GM18526 (cell line): Measurements from ENCODE around the gene SBF1.

Experiments
- POLR2A ChIP-seq: IDR thresholded peaks from 3 replicates; pipeline ENCODE4 v1.6.1; 2011; ENCODE audit not compliant: insufficient read length; ENCODE audit errors: extremely low read depth

Gene SBF1

DNA sequence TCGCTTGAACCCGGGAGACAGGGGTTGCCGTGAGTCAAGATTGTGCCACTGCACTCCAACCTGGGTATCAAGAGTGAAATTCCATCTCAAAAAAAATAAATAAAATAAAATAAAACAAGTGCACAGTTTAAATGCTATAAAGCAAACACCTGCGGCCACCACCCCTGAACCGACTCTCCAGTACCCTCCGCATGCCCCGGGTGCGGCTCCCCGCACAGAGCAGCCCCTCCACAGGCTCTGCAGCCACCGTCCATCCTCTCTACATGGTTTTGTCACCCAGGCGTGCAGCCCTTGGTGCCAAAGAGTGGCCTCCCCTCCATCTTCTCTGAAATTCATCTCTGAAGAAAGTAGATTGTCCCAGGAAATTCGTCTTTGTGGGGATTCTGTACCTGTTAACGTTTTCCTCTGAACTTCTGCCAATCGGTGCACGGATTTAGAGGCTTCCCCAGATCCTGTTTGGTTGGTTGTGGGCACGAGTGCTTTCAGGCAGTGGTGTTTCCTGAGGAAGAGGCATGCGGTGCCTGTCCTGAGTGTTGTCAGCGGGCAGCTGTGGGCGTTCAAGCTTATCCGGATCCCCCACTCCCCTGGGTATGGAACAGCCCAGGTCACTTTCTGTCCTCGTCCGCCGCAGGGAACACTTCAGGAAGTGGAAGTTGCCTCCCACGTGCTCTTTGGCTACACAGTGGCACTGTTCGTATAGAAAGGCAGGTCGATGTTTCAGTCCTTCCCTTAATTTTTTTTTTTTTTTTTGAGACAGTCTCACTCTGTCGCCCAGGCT lies 15.9 kb upstream of the SBF1 start:
- TF ChIP-seq POLR2A: no peak

DNA sequence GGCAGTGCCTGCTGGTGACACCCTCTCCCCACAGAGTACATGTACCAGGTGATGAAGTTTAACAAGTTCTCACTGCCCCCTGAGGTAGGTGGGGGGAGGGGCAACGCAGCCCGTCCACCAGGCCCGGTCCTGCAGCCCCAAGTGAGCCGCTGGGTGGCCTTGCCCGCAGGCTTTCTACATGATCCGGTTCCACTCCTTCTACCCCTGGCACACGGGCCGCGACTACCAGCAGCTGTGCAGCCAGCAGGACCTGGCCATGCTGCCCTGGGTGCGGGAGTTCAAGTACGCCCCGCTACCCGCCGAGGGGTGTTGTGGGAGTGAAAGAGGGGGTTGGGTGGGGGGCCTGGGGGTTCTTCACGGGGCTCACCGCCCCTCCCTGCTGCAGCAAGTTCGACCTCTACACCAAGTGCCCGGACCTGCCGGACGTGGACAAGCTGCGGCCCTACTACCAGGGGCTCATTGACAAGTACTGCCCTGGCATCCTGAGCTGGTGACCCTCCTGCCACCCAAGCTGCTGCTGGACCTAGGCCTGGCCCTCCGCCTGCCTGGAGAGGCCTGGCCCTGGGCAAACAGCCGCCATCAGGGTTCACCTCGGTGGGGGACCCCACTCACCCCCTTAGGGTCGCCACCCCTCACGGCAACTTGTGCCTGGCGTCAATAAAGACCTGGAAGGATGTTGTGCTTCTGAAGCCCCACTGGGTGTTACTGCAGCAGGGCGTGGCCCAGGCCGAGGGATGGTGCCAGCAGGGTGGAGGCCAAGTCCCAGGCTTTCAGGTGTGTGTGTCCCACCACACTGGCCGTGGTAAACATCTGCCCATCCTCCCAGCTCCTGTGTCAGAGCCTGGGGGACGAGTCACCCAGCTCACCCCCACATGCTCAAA lies 14.8 kb upstream of the SBF1 start:
- TF ChIP-seq POLR2A: no peak

DNA sequence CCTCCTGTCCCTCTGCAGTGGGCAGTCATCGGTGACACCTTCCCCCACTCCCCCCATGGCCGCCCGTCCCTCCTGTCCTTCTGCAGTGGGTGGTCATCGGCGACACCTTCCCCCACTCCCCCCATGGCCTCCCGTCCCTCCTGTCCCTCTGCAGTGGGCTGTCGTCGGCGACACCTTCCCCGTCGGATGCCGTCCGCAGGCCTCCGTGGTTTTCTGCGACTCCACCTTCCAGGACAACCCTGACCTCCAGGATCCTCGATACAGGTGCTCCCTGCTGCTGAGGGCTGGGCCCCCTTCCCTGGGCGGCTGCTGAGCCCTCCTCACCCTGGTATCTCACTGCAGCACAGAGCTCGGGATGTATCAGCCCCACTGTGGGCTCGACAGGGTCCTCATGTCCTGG lies 14.1 kb upstream of the SBF1 start:
- no peak for TF ChIP-seq POLR2A

GRCh38 chr22:50488006-50488677 lies 13.3 kb upstream of the SBF1 start:
- TF ChIP-seq POLR2A: no peak

DNA sequence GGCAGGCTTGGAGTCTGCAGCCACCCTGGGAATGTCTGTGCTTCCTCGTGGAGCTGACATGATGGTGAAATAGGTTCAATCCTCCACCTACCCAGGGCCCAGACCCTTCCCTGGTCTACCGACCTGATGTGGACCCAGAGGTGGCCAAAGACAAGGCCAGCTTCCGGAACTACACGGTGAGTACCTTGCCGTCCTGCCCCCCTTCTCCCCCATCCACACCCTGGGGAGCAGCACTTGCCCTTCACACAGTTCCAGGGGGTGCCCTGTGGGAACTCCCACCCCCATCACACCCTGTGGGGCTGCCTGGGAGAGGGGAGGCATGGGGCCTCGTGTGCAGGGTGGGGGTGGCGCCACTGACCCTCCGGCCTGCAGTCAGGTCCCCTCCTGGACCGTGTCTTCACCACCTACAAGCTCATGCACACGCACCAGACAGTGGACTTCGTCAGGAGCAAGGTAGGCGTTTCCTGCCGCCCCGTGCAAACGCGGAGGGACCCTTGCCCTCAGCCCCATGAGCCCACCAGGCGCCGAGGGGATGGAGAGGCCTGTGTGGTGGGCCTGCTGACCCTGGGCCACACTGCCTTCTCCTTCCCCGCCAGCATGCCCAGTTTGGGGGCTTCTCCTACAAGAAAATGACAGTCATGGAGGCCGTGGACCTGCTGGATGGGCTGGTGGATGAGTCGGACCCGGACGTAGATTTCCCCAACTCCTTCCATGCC lies 12.6 kb upstream of the SBF1 start:
- no peak for TF ChIP-seq POLR2A

GRCh38 chr22:50486561-50487289 lies 11.9 kb upstream of the SBF1 start, which contains the start of gene MIOX:
Gene MIOX, plus strand, starts transcription at chr22:50486859. Its CDS starts 39 bp downstream, at chr22:50486898.
- no peak for TF ChIP-seq POLR2A

DNA sequence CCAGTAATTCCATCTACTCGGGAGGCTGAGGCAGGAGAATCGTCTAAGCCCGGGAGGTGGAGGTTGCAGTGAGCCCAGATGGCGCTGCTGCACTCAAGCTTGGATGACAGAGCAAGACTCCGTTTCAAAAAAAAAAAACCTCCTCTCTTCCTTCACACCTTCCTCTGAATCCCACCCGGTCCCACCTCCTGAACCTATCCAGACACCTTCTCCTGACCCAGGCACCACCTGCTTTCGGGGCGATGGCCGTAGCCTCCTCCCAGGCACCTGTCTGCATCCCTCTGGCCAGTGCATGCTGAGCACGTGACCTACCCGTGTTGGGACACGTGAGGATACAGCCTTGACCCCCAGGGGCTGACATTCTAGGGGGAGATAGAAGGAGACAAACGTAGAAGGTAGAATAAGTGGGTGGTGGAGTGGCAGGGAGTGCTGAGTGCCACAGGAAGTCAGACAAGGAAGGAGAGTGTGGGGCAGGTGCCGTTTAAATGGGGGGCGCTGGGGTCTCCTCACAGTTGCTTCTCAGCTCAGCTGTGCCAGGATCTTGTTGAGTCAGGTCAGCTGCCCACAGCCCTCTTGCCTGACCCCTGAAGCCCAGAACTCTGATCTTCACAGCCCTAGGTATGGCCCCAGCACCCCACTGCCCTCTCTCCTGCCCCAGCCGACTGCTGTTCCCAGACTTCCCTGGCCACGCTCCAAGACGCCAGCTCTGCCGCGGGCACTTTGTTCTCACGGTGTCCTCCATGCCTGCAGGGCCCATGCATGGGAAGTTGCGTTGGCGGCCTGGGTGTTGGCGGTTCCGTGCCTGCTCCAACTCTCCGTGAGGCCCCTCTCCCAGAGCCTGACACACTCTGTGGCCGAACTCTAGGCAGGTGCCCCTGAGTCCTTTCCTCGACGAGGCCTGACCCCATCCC lies 10.6 kb upstream of the SBF1 start:
- TF ChIP-seq POLR2A: no peak

- TF ChIP-seq POLR2A: no peak
These were observed 9.4 kb upstream of the SBF1 start for GRCh38 chr22:50483977-50484853.

- TF ChIP-seq POLR2A: no peak
These were observed 8.7 kb upstream of the SBF1 start for GRCh38 chr22:50483556-50483955.

GRCh38 chr22:50483106-50483505 lies 8.3 kb upstream of the SBF1 start:
- TF ChIP-seq POLR2A: no peak

DNA sequence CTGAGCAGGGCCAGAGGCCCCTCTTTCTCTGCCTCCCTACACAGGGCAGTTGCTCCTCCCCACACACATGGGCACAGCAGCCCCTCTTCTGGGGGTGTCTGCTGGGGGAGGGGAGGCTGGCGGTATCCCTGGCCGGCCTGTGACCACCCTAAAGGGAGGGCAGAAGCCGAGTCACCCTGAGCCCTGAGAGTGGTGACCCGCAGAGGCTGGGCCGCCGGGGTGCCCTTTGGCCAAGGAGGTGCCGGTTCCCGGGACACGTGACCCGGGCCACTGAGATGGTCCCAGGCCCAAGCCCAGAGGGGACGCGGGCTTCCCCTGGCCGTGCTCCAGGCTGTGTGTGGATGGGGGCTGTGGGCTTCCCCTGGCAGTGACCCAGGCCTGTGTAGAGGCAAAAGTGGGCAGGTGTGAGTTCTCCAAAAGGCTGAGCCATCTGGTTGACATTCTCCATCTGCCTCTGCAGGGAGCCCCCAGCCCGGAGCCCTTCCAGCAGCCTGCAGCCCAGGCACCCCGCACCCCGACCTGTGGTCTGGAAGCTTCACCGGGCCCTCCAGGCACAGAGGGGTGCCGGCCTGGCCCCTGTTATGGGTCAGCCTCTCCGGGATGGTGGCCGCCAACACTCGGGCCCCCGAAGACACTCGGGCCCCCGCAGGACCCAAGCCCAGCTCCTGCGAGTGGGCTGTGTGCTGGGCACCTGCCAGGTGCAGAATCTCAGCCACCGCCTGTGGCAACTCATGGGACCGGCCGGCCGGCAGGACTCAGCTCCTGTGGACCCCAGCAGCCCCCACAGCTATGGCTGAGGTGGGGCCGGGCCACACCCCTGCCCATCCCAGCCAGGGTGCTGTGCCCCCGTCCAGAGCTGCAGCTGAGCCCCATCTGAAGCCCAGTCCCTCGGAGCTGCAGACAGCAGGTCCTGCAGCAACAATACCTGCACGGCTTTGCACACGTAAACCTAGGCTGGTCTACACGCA lies 7.6 kb upstream of the SBF1 start:
- no peak for TF ChIP-seq POLR2A
